ENCODE results near the gene SCO1. TPM values are rescaled to one million over a fixed set of nuclear protein-coding genes. Genes with fewer than 3 reads are reported as not detected.

Gene SCO1
- total RNA-seq, 1 experiment from 2014 or later, result 28.0 TPM

DNA sequence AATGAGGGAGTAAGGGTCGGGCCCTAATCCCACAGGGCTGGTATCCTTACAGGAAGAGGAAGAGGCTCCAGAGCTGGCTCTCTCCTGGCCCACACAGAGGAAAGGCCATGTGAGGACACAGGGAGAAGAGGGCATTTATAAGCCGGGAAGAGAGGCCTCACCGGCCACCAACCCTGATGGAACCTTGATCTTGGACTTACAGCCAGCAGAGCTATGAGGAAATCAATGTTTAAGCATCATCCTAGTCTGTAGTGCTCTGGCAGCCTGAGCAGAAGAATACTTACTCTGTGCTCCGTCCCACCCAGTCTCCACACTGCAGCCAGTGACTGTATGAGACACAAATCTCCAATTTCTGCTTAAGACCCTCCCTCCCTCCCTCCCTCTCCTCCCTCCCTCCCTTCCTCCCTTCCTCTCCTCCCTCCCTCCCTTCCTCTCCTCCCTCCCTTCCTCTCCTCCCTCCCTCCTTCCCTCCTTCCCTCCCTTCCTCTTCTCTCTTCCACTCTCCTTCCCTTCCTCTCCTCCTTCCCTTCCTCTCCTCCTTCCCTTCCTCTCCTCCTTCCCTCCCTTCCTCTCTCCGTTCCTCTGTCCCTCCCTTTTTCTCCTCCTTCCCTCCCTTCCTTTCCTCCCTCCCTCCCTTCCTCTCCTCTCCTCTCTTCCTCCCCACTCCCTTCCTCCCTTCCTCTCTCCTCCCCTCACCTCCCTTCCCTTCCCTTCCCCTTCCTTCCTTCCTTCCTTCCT is 41.4 kb upstream of the SCO1 start:
- TF ChIP-seq, protein P1, sequence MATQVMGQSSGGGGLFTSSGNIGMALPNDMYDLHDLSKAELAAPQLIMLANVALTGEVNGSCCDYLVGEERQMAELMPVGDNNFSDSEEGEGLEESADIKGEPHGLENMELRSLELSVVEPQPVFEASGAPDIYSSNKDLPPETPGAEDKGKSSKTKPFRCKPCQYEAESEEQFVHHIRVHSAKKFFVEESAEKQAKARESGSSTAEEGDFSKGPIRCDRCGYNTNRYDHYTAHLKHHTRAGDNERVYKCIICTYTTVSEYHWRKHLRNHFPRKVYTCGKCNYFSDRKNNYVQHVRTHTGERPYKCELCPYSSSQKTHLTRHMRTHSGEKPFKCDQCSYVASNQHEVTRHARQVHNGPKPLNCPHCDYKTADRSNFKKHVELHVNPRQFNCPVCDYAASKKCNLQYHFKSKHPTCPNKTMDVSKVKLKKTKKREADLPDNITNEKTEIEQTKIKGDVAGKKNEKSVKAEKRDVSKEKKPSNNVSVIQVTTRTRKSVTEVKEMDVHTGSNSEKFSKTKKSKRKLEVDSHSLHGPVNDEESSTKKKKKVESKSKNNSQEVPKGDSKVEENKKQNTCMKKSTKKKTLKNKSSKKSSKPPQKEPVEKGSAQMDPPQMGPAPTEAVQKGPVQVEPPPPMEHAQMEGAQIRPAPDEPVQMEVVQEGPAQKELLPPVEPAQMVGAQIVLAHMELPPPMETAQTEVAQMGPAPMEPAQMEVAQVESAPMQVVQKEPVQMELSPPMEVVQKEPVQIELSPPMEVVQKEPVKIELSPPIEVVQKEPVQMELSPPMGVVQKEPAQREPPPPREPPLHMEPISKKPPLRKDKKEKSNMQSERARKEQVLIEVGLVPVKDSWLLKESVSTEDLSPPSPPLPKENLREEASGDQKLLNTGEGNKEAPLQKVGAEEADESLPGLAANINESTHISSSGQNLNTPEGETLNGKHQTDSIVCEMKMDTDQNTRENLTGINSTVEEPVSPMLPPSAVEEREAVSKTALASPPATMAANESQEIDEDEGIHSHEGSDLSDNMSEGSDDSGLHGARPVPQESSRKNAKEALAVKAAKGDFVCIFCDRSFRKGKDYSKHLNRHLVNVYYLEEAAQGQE (IDR thresholded peaks at IDR 0.05; ENCODE audit: insufficient read depth in 1 of 2, low read depth in 2 of 2, low read length in 1 of 2), result no peak
- TF ChIP-seq CTCF (IDR thresholded peaks at IDR 0.05) (no peak), TCF7L2 (IDR thresholded peaks at IDR 0.05; ENCODE audit: low read depth, low read length) (no peak), POLR2AphosphoS5 (IDR thresholded peaks at IDR 0.05; ENCODE audit: low read depth, low read length) (no peak), SIN3A (IDR thresholded peaks at IDR 0.05; ENCODE audit: borderline replicate concordance, insufficient read depth, low read depth, low read length) (no peak)
- BruUV-seq (replicated peaks), result no TSS peak
- ChIA-PET CTCF (no interaction called here), POLR2A (no interaction called here)
- no peaks in the 10 kb centered on the region for H3K9me3 ChIP-seq (ENCODE audit: control insufficient read depth, insufficient read depth, low read depth, low read length)
- no peak for ATAC-seq
- H3K36me3 ChIP-seq (ENCODE audit: control insufficient read depth, insufficient read depth, low read length), result no peaks in the 10 kb centered on the region
- H3K27ac ChIP-seq (ENCODE audit: low read length), result no peak overlapping the region
- DNase-seq (ENCODE audit: low read depth, low spot score), result no peak
- H3K4me1 ChIP-seq (ENCODE audit: control insufficient read depth, insufficient read depth, low read length), result no peaks in the 10 kb centered on the region
- intact Hi-C loops (cut with micrococcal nuclease; ENCODE audit: unreplicated experiment) (no loop called here), in situ Hi-C loops (cut with HindIII; ENCODE audit: low pct_unique_long_range_greater_than_20kb, low sequenced_read_pairs) (no loop called here)
- H3K27me3 ChIP-seq (ENCODE audit: control insufficient read depth, insufficient read depth, low read length), result no peaks in the 10 kb centered on the region
- no peak overlapping the region for H3K4me3 ChIP-seq (ENCODE audit: low read depth in 2 of 2, low read length in 2 of 2)

- H3K27me3 ChIP-seq (ENCODE audit: control insufficient read depth, insufficient read depth, low read length), result no peaks in the 10 kb centered on the region
These were observed 40.4 kb upstream of the SCO1 start for GRCh38 chr17:10737736-10738135.

More at GRCh38 chr17:10737736-10738135, 40.4 kb upstream of the SCO1 start:
- TF ChIP-seq POLR2AphosphoS5 (IDR thresholded peaks at IDR 0.05; ENCODE audit: low read depth, low read length) (no peak), SIN3A (IDR thresholded peaks at IDR 0.05; ENCODE audit: borderline replicate concordance, insufficient read depth, low read depth, low read length) (no peak), CTCF (IDR thresholded peaks at IDR 0.05) (no peak), TCF7L2 (IDR thresholded peaks at IDR 0.05; ENCODE audit: low read depth, low read length) (no peak)
- TF ChIP-seq, protein P1 (IDR thresholded peaks at IDR 0.05; ENCODE audit: insufficient read depth in 1 of 2, low read depth in 2 of 2, low read length in 1 of 2), result no peak
- ATAC-seq (no peak), DNase-seq (ENCODE audit: low read depth, low spot score) (no peak)
- H3K9me3 ChIP-seq (ENCODE audit: control insufficient read depth, insufficient read depth, low read depth, low read length), result no peaks in the 10 kb centered on the region
- H3K4me3 ChIP-seq (ENCODE audit: low read depth in 2 of 2, low read length in 2 of 2), result no peak overlapping the region
- in situ Hi-C loops (cut with HindIII; ENCODE audit: low pct_unique_long_range_greater_than_20kb, low sequenced_read_pairs) (no loop called here), intact Hi-C loops (cut with micrococcal nuclease; ENCODE audit: unreplicated experiment) (loop anchor here (2.0 kb wide), 1 partner anchor 107 kb away; no protein-coding TSS in a partner anchor)
- no peak overlapping the region for H3K27ac ChIP-seq (ENCODE audit: low read length)
- CTCF ChIA-PET, result interaction anchor here (0.5 to 1.8 kb wide), 3 partner anchors 41 to 106 kb away, joined by 3 to 13 read pairs (median 7); no protein-coding TSS in a partner anchor
- POLR2A ChIA-PET, result no interaction called here
- no peaks in the 10 kb centered on the region for H3K4me1 ChIP-seq (ENCODE audit: control insufficient read depth, insufficient read depth, low read length)
- no TSS peak for BruUV-seq (replicated peaks)
- H3K36me3 ChIP-seq (ENCODE audit: control insufficient read depth, insufficient read depth, low read length), result no peaks in the 10 kb centered on the region

Measured in Panc1 (cell line).